ENCODE results near the gene BCL2L14.

DNA sequence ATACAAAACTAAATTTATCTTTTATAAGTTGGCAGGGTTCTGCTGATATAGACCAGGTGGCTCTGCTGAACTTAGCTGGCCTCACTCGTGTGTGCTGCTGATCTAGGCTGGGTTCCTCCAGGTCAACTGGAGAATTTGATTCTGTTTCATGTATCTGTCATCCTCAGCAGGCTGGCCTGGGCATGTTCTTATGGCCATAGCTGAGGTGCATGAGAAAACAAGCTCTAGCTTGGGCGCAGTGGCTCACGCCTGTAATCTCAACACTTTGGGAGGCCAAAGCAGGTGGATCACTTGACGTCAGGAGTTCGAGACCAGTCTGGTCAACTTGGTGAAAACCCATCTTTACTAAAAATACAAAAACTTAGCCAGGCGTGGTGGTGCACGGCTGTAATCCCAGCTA, 24.3 kb upstream of the BCL2L14 start:
- TF ChIP-seq, protein P1, sequence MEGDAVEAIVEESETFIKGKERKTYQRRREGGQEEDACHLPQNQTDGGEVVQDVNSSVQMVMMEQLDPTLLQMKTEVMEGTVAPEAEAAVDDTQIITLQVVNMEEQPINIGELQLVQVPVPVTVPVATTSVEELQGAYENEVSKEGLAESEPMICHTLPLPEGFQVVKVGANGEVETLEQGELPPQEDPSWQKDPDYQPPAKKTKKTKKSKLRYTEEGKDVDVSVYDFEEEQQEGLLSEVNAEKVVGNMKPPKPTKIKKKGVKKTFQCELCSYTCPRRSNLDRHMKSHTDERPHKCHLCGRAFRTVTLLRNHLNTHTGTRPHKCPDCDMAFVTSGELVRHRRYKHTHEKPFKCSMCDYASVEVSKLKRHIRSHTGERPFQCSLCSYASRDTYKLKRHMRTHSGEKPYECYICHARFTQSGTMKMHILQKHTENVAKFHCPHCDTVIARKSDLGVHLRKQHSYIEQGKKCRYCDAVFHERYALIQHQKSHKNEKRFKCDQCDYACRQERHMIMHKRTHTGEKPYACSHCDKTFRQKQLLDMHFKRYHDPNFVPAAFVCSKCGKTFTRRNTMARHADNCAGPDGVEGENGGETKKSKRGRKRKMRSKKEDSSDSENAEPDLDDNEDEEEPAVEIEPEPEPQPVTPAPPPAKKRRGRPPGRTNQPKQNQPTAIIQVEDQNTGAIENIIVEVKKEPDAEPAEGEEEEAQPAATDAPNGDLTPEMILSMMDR (IDR thresholded peaks at IDR 0.05): no peak
- no peak for TF ChIP-seq POLR2A (IDR thresholded peaks at IDR 0.05)
